ENCODE data around the gene CELA2A. TPM values are rescaled to one million over a fixed set of nuclear protein-coding genes. Genes with fewer than 3 reads are reported as not detected.

CELA2A gene
- total and polyA plus RNA-seq, 9 of the 15 experiments (the other 6 are each of a cell fraction or from before 2014, with no cell fraction given), result 0.62 TPM; not detected in 8

GRCh38 chr1:15472587-15472986 is 16.1 kb downstream of the CELA2A start (continued):
- TF ChIP-seq, protein P1, sequence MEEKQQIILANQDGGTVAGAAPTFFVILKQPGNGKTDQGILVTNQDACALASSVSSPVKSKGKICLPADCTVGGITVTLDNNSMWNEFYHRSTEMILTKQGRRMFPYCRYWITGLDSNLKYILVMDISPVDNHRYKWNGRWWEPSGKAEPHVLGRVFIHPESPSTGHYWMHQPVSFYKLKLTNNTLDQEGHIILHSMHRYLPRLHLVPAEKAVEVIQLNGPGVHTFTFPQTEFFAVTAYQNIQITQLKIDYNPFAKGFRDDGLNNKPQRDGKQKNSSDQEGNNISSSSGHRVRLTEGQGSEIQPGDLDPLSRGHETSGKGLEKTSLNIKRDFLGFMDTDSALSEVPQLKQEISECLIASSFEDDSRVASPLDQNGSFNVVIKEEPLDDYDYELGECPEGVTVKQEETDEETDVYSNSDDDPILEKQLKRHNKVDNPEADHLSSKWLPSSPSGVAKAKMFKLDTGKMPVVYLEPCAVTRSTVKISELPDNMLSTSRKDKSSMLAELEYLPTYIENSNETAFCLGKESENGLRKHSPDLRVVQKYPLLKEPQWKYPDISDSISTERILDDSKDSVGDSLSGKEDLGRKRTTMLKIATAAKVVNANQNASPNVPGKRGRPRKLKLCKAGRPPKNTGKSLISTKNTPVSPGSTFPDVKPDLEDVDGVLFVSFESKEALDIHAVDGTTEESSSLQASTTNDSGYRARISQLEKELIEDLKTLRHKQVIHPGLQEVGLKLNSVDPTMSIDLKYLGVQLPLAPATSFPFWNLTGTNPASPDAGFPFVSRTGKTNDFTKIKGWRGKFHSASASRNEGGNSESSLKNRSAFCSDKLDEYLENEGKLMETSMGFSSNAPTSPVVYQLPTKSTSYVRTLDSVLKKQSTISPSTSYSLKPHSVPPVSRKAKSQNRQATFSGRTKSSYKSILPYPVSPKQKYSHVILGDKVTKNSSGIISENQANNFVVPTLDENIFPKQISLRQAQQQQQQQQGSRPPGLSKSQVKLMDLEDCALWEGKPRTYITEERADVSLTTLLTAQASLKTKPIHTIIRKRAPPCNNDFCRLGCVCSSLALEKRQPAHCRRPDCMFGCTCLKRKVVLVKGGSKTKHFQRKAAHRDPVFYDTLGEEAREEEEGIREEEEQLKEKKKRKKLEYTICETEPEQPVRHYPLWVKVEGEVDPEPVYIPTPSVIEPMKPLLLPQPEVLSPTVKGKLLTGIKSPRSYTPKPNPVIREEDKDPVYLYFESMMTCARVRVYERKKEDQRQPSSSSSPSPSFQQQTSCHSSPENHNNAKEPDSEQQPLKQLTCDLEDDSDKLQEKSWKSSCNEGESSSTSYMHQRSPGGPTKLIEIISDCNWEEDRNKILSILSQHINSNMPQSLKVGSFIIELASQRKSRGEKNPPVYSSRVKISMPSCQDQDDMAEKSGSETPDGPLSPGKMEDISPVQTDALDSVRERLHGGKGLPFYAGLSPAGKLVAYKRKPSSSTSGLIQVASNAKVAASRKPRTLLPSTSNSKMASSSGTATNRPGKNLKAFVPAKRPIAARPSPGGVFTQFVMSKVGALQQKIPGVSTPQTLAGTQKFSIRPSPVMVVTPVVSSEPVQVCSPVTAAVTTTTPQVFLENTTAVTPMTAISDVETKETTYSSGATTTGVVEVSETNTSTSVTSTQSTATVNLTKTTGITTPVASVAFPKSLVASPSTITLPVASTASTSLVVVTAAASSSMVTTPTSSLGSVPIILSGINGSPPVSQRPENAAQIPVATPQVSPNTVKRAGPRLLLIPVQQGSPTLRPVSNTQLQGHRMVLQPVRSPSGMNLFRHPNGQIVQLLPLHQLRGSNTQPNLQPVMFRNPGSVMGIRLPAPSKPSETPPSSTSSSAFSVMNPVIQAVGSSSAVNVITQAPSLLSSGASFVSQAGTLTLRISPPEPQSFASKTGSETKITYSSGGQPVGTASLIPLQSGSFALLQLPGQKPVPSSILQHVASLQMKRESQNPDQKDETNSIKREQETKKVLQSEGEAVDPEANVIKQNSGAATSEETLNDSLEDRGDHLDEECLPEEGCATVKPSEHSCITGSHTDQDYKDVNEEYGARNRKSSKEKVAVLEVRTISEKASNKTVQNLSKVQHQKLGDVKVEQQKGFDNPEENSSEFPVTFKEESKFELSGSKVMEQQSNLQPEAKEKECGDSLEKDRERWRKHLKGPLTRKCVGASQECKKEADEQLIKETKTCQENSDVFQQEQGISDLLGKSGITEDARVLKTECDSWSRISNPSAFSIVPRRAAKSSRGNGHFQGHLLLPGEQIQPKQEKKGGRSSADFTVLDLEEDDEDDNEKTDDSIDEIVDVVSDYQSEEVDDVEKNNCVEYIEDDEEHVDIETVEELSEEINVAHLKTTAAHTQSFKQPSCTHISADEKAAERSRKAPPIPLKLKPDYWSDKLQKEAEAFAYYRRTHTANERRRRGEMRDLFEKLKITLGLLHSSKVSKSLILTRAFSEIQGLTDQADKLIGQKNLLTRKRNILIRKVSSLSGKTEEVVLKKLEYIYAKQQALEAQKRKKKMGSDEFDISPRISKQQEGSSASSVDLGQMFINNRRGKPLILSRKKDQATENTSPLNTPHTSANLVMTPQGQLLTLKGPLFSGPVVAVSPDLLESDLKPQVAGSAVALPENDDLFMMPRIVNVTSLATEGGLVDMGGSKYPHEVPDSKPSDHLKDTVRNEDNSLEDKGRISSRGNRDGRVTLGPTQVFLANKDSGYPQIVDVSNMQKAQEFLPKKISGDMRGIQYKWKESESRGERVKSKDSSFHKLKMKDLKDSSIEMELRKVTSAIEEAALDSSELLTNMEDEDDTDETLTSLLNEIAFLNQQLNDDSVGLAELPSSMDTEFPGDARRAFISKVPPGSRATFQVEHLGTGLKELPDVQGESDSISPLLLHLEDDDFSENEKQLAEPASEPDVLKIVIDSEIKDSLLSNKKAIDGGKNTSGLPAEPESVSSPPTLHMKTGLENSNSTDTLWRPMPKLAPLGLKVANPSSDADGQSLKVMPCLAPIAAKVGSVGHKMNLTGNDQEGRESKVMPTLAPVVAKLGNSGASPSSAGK (IDR thresholded peaks at IDR 0.05), result peak; percentile 60
- TF ChIP-seq PBX2 (CRISPR knock-in tag; IDR thresholded peaks at IDR 0.05; ENCODE audit: low read depth) (peak; percentile 38; the same call in 1 of the 2 replicates), PBX2 (tag; conservative IDR thresholded peaks at IDR 0.05; ENCODE audit: low read depth) (no peak)

Measured in K562 (cell line).